Lung (tissue), 12 donors: Measurements from ENCODE around the gene NBPF6. TPM values are rescaled to one million over a fixed set of nuclear protein-coding genes. Genes with fewer than 3 reads are reported as not detected.
"Not testable (repeated sequence)": the region's sequence is repeated elsewhere in the genome, so short reads cannot be mapped to it uniquely, and the experiment has no call there.

Experiments
- ATAC-seq: fragments of 200-7000 bp; cut with Tn5 transposase; one replicate; pipeline ENCODE4 v1.9.1; 2020; ENCODE audit warnings: moderate number of reproducible peaks; ENCODE audit not compliant: insufficient read depth, low FRiP score
- DNase-seq, 3 donors: peaks; one replicate each; pipeline ENCODE4 v3.0.0-alpha.2; 2013 to 2017
- H3K27ac ChIP-seq, 2 donors: one replicate each; pipeline ENCODE4 v1.5.1; 2013; ENCODE audit warnings: mild to moderate bottlenecking in 2 of 2, moderate library complexity in 2 of 2, control low read depth in 1 of 2, inconsistent platforms in 1 of 2, low read depth in 1 of 2, low read length in 1 of 2
- H3K27me3 ChIP-seq, 3 donors: one replicate each; pipeline ENCODE4 v1.5.1; 2013; ENCODE audit warnings: low read length in 2 of 3; ENCODE audit not compliant: control insufficient read depth in 3 of 3, insufficient read depth in 3 of 3
- H3K36me3 ChIP-seq, 4 donors: one replicate each; pipeline ENCODE4 v1.5.1; 2013; ENCODE audit warnings: low read length in 4 of 4, mild to moderate bottlenecking in 1 of 4, moderate library complexity in 1 of 4; ENCODE audit not compliant: control insufficient read depth in 4 of 4, insufficient read depth in 4 of 4
- H3K4me1 ChIP-seq, 5 donors: one replicate each; pipeline ENCODE4 v1.5.1; 2013; ENCODE audit warnings: low read length in 5 of 5, mild to moderate bottlenecking in 2 of 5, moderate library complexity in 1 of 5; ENCODE audit not compliant: control insufficient read depth in 5 of 5, insufficient read depth in 5 of 5
- H3K4me3 ChIP-seq: one replicate; pipeline ENCODE4 v1.5.1; 2013; ENCODE audit warnings: mild to moderate bottlenecking, control low read depth, moderate library complexity
- H3K9ac ChIP-seq, 2 donors: one replicate each; pipeline ENCODE4 v1.5.1; 2013; ENCODE audit warnings: low read length in 2 of 2, control low read depth in 1 of 2; ENCODE audit not compliant: insufficient read depth in 1 of 2
- H3K9me3 ChIP-seq, 4 donors: one replicate each; pipeline ENCODE4 v1.5.1; 2013; ENCODE audit warnings: low read length in 3 of 4, mild to moderate bottlenecking in 1 of 4, moderate library complexity in 1 of 4; ENCODE audit not compliant: control insufficient read depth in 4 of 4, insufficient read depth in 3 of 4
- WGBS, 2 donors: extraction: QIAGEN DNeasy Blood & Tissue Kit; methylation state at CpG; one replicate each; pipeline ENCODE4 v1.1.7; 2013; 5-methylcytosine and 5-hydroxymethylcytosine counted together
- polyA plus RNA-seq, 2 donors: library from polyadenylated mRNA; stranded (reverse); fragments of 200-250 nt; gene quantifications; one replicate each; pipeline ENCODE4 v1.2.1, GENCODE V29; 2013
- total RNA-seq, 2 donors: library from RNA; depleted of rRNA in 1 of 2; stranded (reverse); fragments of >200 nt in 1 of 2; gene quantifications; one replicate each; pipeline ENCODE4 v1.2.1, GENCODE V29; 2014 to 2021
- TF ChIP-seq, protein P1 (sequence below): IDR thresholded peaks from 2 replicates; pipeline ENCODE4 v1.5.1; 2012; ENCODE audit warnings: mild to moderate bottlenecking; ENCODE audit errors: control extremely low read depth, extremely low read depth
- donor health status: control.
- donor health status: control.
- donor health status: Bipolar disorder and iron deficiency.
- donor health status: healthy.
- donor health status: DM: yes; HTN: yes; CAD: no.

NBPF6 gene
- total and polyA plus RNA-seq, 4 donors: 0.02 TPM; not detected in 3

DNA sequence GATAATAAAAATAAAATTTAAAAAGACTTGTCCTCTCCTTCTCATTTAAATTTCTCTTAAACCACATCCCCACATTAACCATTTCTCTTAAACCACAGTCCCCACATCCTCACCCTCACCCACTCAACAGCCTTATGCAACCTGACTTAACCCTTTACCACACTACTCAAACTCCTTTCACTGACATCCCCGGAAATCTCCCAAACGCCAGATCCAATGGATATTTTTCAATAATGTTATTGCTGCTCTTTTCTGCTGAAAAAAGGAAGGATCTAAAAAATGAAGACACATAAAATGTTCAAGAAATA lies 55.6 kb downstream of the NBPF6 start:
- no peak overlapping the region for H3K27ac ChIP-seq
- TF ChIP-seq, protein P1, sequence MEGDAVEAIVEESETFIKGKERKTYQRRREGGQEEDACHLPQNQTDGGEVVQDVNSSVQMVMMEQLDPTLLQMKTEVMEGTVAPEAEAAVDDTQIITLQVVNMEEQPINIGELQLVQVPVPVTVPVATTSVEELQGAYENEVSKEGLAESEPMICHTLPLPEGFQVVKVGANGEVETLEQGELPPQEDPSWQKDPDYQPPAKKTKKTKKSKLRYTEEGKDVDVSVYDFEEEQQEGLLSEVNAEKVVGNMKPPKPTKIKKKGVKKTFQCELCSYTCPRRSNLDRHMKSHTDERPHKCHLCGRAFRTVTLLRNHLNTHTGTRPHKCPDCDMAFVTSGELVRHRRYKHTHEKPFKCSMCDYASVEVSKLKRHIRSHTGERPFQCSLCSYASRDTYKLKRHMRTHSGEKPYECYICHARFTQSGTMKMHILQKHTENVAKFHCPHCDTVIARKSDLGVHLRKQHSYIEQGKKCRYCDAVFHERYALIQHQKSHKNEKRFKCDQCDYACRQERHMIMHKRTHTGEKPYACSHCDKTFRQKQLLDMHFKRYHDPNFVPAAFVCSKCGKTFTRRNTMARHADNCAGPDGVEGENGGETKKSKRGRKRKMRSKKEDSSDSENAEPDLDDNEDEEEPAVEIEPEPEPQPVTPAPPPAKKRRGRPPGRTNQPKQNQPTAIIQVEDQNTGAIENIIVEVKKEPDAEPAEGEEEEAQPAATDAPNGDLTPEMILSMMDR: no peak
- no peaks in the 10 kb centered on the region for H3K36me3 ChIP-seq
- no peak overlapping the region for H3K4me3 ChIP-seq
- no peak overlapping the region for H3K9ac ChIP-seq
- no peaks in the 10 kb centered on the region for H3K4me1 ChIP-seq
- no peaks in the 10 kb centered on the region for H3K27me3 ChIP-seq
- no peak for DNase-seq
- no peaks in the 10 kb centered on the region for H3K9me3 ChIP-seq
- ATAC-seq: no peak
- WGBS, 2 donors: 39 to 63% methylated on average over 2 of the region's 2 CpGs

DNA sequence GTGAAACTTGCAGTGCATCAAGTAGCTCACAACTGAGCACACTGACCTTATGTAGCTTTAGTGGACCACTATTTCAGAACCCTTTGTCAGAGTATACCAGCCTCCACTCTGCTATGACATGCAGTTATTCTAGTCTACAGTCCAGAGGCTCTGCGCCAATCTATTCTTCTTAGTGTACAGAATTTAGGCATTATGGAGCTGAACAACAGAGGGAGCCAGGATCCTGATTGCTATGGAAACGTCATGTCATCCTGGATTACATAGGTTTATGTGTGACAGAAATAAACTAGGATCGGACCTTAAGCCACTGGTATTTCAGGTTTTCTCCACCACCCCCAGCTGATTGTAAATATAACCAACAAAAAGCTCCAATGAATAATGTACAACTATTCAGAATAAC lies 61.6 kb downstream of the NBPF6 start:
- no peaks in the 10 kb centered on the region for H3K27me3 ChIP-seq
- TF ChIP-seq, protein P1: no peak
- no peak for ATAC-seq
- peak in 1 of 3 donors; percentile 13 for DNase-seq
- H3K9ac ChIP-seq: no peak overlapping the region
- H3K36me3 ChIP-seq: no peaks in the 10 kb centered on the region
- 57 to 68% methylated on average over 3 of the region's 3 CpGs for WGBS, 2 donors
- H3K27ac ChIP-seq: no peak overlapping the region
- no peak overlapping the region for H3K4me3 ChIP-seq
- H3K9me3 ChIP-seq: no peaks in the 10 kb centered on the region
- H3K4me1 ChIP-seq: no peaks in the 10 kb centered on the region

DNA sequence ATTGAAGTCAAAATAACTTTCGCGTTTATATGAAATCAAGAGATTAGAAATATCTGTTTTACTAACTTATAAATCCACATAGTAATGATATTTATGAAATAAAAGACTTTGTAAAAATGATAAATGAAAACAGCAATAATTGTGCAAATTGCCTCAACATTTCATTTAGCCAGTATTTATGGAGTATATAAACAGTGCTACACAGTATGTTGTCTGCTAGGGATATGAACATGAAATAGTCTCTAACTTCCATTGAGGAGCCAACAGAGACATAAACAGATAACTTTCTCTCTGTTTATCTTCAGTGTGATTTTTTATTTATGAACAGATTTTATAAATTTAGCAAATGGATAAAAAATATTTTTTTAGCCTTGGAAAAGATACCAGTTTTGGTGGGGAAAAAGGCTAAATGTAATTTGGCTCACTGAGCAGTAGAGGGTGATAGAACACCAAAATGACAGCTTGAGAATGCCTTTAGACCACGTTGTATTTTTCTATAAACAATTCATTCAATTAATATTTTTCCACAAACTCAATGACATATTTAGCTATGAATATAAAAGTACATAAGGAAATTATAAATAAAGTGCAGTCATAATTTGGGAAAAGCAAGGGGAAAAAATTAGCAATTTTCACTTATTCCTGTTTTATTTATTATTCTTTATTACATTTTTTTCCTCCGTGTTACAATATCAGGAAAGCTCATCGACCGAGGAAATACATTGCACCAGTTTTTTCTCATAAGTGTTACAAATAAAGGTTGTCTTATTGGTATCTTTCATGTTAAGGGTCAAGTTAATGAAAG lies 62.3 kb downstream of the NBPF6 start:
- 54 to 69% methylated on average over 6 of the region's 6 CpGs for WGBS, 2 donors
- no peak overlapping the region for H3K9ac ChIP-seq
- H3K36me3 ChIP-seq: no peaks in the 10 kb centered on the region
- H3K27me3 ChIP-seq: no peaks in the 10 kb centered on the region
- H3K9me3 ChIP-seq: no peaks in the 10 kb centered on the region
- no peak overlapping the region for H3K4me3 ChIP-seq
- H3K27ac ChIP-seq: no peak overlapping the region
- H3K4me1 ChIP-seq: no peaks in the 10 kb centered on the region
- TF ChIP-seq, protein P1: peak; percentile 91
- no peak for ATAC-seq
- peak in 2 of 3 donors; percentile 68 to 72 for DNase-seq

DNA sequence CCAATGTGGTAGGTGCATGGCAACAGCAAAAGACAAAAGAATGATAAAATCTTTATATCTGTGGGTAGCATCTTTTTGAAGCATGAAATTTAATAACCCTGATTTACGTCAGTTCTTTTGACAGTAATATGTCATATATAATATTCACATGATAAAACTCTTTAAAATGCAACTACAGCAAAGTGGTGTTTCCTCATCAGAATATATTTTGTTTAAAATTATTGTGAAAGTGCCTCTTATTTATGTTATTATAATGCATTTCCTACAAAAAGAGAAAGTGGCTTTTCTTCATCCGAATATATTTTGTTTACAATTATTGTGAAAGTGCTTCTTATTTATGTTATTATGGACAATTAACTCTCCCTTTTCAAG lies 62.9 kb downstream of the NBPF6 start:
- DNase-seq (no peak), ATAC-seq (no peak)
- H3K27ac ChIP-seq: no peak overlapping the region
- TF ChIP-seq, protein P1: no peak
- H3K27me3 ChIP-seq: no peaks in the 10 kb centered on the region
- H3K36me3 ChIP-seq: no peaks in the 10 kb centered on the region
- H3K4me3 ChIP-seq: no peak overlapping the region
- H3K9me3 ChIP-seq: no peaks in the 10 kb centered on the region
- 44 to 72% methylated on average over 2 of the region's 2 CpGs for WGBS, 2 donors
- no peaks in the 10 kb centered on the region for H3K4me1 ChIP-seq
- no peak overlapping the region for H3K9ac ChIP-seq

DNA sequence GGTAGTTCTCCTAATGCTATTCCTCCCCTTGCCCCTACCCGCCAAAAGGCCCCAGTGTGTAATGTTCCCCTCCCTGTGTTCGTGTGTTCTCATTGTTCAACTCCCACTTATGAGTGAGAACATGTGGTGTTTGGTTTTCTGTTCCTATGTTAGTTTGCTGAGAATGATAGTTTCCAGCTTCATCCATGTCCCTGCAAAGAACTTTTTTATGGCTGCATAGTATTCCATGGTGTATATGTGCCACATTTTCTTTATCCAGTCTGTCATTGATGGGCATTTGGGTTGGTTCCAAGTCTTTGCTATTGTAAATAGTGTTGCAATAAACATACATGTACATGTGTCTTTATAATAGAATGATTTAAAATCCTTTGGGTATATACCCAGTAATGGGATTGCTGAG lies 63.8 kb downstream of the NBPF6 start:
- not testable (repeated sequence) for H3K4me1 ChIP-seq, H3K9me3 ChIP-seq, ATAC-seq, H3K36me3 ChIP-seq, H3K9ac ChIP-seq, H3K27me3 ChIP-seq, H3K27ac ChIP-seq, DNase-seq, H3K4me3 ChIP-seq
- 94 to 95% methylated on average over 2 of the region's 2 CpGs for WGBS, 2 donors
